ENCODE measurements around the gene PKNOX1. TPM values are rescaled to one million over a fixed set of nuclear protein-coding genes. Genes with fewer than 3 reads are reported as not detected.

Gene PKNOX1
- total and polyA plus RNA-seq, 9 of the 15 experiments (the other 6 are each of a cell fraction or from before 2014, with no cell fraction given): 8.8 to 25.9 (median 13.2) TPM

DNA sequence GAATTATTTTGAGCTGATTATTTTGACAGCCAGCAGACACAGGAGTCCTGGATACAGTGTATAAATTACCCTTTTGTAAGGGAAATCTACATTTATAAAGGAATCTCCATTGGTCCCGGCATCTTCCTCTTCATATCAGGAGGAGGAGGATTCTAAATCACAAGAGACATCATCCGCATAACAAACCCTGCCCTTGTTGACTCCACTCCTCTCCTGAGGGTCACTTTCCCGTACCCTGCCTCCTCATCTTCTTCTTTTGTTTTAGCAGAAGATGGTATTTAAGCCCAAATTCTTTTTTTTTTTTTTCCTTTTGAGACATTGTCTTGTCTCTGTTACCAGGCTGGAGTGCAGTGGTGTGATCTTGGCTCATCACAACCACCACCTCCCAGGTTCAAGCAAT is 14.6 kb upstream of the PKNOX1 start:
- Histone ChIP-seq H3K4me2 (ENCODE audit: insufficient read depth, low read length) (no peak overlapping the region), H3K27me3 (ENCODE audit: control insufficient read depth in 2 of 2, insufficient read depth in 2 of 2, low read length in 2 of 2) (no peaks in the 10 kb centered on the region), H3K9me1 (ENCODE audit: control insufficient read depth, insufficient read depth, low read length) (no peaks in the 10 kb centered on the region), H3K79me2 (ENCODE audit: control insufficient read depth, insufficient read depth, low read length) (no peaks in the 10 kb centered on the region), H3K9ac (ENCODE audit: insufficient read depth in 1 of 2, low read depth in 2 of 2, low read length in 2 of 2) (no peak overlapping the region), H3K4me3 (no peak overlapping the region), H3K9me3 (replicated peaks; ENCODE audit: control insufficient read depth, insufficient read depth, low read depth, low read length) (no peaks in the 10 kb centered on the region; the same call in 1 of the 2 replicates), H2AFZ (ENCODE audit: low read depth, low read length) (no peak overlapping the region), H3K27ac (ENCODE audit: extremely low read depth, low read depth, low read length) (no peak overlapping the region), H3K4me1 (replicated peaks in 1 of 2; ENCODE audit: control insufficient read depth in 2 of 2, insufficient read depth in 2 of 2, low read length in 2 of 2) (peaks cover 7 to 18% of the 10 kb centered on the region in 2 experiments), H3K36me3 (ENCODE audit: control insufficient read depth, insufficient read depth, low read length) (no peaks in the 10 kb centered on the region), H4K20me1 (replicated peaks; ENCODE audit: control insufficient read depth, insufficient read depth, low read length) (no peaks in the 10 kb centered on the region)
- 61% methylated on average over 3 of the region's 3 CpGs for WGBS (ENCODE audit: insufficient coverage, low coverage, missing lambda C conversion rate)
- no peak for DNase-seq (ENCODE audit: extremely low read depth in 1 of 4, low spot score in 3 of 4)
- no peak for ATAC-seq
- in situ Hi-C loops (cut with MboI): no loop called here
- no peak for FAIRE-seq
- TF ChIP-seq SOX6 (IDR thresholded peaks at IDR 0.05) (no peak), PHF8 (IDR thresholded peaks at IDR 0.05; ENCODE audit: borderline replicate concordance, low read length) (no peak), NFIC (IDR thresholded peaks at IDR 0.05) (no peak), LCOR (CRISPR knock-in tag; IDR thresholded peaks at IDR 0.05) (no peak), SMAD3 (CRISPR knock-in tag; conservative IDR thresholded peaks at IDR 0.05) (no peak), SMARCE1 (IDR thresholded peaks at IDR 0.05) (no peak), MEIS2 (IDR thresholded peaks at IDR 0.05; ENCODE audit: partially characterized antibody) (no peak), RHOXF2B (CRISPR knock-in tag; conservative IDR thresholded peaks at IDR 0.05) (no peak), MEF2A (IDR thresholded peaks at IDR 0.05; ENCODE audit: control insufficient read depth, low read depth, low read length) (no peak), ZC3H11A (IDR thresholded peaks at IDR 0.05; ENCODE audit: low read depth, low read length) (no peak), PPARD (CRISPR knock-in tag; IDR thresholded peaks at IDR 0.05) (no peak), EP300 (IDR thresholded peaks at IDR 0.05; ENCODE audit: low read length) (no peak), TFAM (CRISPR knock-in tag; conservative IDR thresholded peaks at IDR 0.05) (no peak), HNRNPL (IDR thresholded peaks at IDR 0.05; ENCODE audit: low read depth, low read length) (no peak), CHD1 (IDR thresholded peaks at IDR 0.05; ENCODE audit: low read length) (no peak)
- TF ChIP-seq, protein P1, sequence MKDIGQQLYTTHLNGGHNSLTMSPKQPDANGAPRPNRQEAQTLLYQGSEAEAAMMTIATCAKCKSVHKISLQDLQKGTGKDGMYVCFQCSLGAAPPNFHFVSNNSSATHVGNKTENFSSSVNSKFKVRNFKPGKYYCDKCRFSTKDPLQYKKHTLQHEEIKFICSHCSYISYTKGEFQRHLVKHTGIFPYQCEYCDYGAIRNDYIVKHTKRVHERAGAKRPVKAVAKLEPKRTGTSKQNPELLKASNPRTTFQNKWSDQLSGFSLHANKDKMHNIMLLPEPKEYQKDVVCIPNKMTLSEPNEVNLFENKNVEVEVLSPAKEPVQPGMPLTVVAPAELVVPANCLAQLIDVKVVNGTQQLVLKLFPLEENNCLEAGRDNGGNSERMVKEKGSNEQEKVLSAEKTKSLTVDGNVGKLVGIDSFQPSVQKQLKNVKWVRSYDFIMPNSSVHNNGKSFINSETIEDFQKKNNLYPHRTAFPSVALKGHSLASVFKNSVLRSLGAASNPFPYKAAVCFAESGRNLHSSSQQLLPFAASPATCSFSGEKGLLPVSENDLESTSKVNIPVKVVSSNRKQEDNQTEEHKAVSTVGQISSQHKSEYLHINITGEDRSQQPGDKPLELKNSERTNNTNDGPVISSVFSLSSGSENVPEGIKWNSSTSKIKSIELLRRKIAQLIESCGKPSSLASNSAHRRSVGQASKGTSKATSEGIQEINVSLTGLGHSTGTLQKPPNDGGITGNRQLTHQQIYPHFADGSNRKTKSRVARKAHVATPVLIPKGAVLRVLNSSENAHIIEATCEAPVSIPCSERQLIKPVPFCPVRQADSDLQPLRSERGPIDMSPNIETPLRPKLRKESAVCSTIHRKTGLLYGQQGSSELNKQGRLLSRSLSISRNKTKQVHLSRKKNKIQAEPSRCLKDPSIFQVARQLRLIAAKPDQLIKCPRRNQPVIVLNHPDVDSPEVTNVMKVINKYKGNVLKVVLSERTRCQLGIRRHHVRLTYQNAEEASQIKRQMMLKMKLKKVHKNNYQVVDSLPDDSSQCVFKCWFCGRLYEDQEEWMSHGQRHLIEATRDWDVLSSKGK (CRISPR knock-in tag; IDR thresholded peaks at IDR 0.05): no peak
- CTCF ChIA-PET (ENCODE audit: low intra/inter-chr PET ratio): no interaction called here
- POLR2A ChIA-PET: interaction anchor here (1.5 to 1.8 kb wide), 2 partner anchors 10 to 12 kb away, joined by 3 to 7 read pairs; no protein-coding TSS in a partner anchor
- intact Hi-C loops (cut with micrococcal nuclease): no loop called here
- no TSS peak for BruUV-seq (replicated peaks)

All from K562 (cell line).